Ascending aorta (tissue), 2 donors: ENCODE measurements around the gene KISS1R. TPM values are rescaled to one million over a fixed set of nuclear protein-coding genes. Genes with fewer than 3 reads are reported as not detected.

Source experiments
- DNase-seq, 2 donors: peaks; one replicate each; pipeline ENCODE4 v3.0.0-alpha.2; 2019; ENCODE audit warnings: low spot score in 2 of 2
- H3K27ac ChIP-seq, 2 donors: fragments of 200-600 bp; sonication (generic); one replicate each; pipeline ENCODE4 v1.5.1; 2016 to 2017; ENCODE audit warnings: mild to moderate bottlenecking in 1 of 2
- H3K27me3 ChIP-seq: fragments of 200-600 bp; sonication (generic); one replicate; pipeline ENCODE4 v1.5.1; 2017
- H3K36me3 ChIP-seq, 2 donors: fragments of 200-600 bp; sonication (generic); one replicate each; pipeline ENCODE4 v1.5.1; 2016
- H3K4me1 ChIP-seq, 2 donors: fragments of 200-600 bp; sonication (generic); one replicate each; pipeline ENCODE4 v1.5.1; 2016 to 2017; ENCODE audit warnings: mild to moderate bottlenecking in 1 of 2
- H3K4me3 ChIP-seq, 2 donors: fragments of 200-600 bp; sonication (generic); one replicate each; pipeline ENCODE4 v1.5.1; 2016 to 2017; ENCODE audit warnings: mild to moderate bottlenecking in 1 of 2
- H3K9me3 ChIP-seq, 2 donors: fragments of 200-600 bp; sonication (generic); one replicate each; pipeline ENCODE4 v1.5.1; 2016
- CTCF ChIP-seq, 3 experiments: fragments of 200-600 bp in 2 of 3; fragments of 450-650 bp in 1 of 3; sonication (generic) in 2 of 3; IDR thresholded peaks; one replicate each; pipeline ENCODE4 v1.5.1; 2016 to 2019; ENCODE audit warnings: antibody characterized with exemption in 3 of 3, mild to moderate bottlenecking in 1 of 3, moderate library complexity in 1 of 3
- intact Hi-C: fragments of 100-400 bp; cut with DNase I; formaldehyde crosslinking; loops from one replicate; pipeline ENCODE4 v1.15.1; 2023
- total RNA-seq: library from RNA; depleted of rRNA; stranded (reverse); fragments of >200 nt; gene quantifications from one replicate; pipeline ENCODE4 v1.1.0, GENCODE V29; 2016

The KISS1R gene
- total RNA-seq, 1 donor from 2014 or later = not detected

- no peak overlapping the region for H3K27ac ChIP-seq
- no peak for TF ChIP-seq CTCF (IDR thresholded peaks at IDR 0.05)
- intact Hi-C loops = no loop called here
Observed at GRCh38 chr19:896999-897398, 20.1 kb upstream of the KISS1R start.

GRCh38 chr19:897442-898039 is 19.6 kb upstream of the KISS1R start:
- Histone ChIP-seq H3K27ac (no peak overlapping the region), H3K4me1 (no peaks in the 10 kb centered on the region)
- intact Hi-C loops = no loop called here

More at GRCh38 chr19:896999-897398, 20.1 kb upstream of the KISS1R start:
- Histone ChIP-seq H3K9me3 (no peaks in the 10 kb centered on the region), H3K4me1 (peaks cover 3 to 4% of the 10 kb centered on the region in 2 donors), H3K27me3 (no peaks in the 10 kb centered on the region), H3K4me3 (no peak overlapping the region), H3K36me3 (peaks cover 7 to 31% of the 10 kb centered on the region in 2 donors)
- DNase-seq = no peak

GRCh38 chr19:898663-899062 is 18.5 kb upstream of the KISS1R start:
- Histone ChIP-seq H3K27ac (no peak overlapping the region), H3K36me3 (peaks cover 7 to 31% of the 10 kb centered on the region in 2 donors), H3K4me1 (no peaks in the 10 kb centered on the region), H3K27me3 (no peaks in the 10 kb centered on the region), H3K4me3 (no peak overlapping the region), H3K9me3 (no peaks in the 10 kb centered on the region)
- no peak for TF ChIP-seq CTCF (IDR thresholded peaks at IDR 0.05)
- intact Hi-C loops = no loop called here
- DNase-seq = no peak

More at GRCh38 chr19:897442-898039, 19.6 kb upstream of the KISS1R start:
- Histone ChIP-seq H3K9me3 (no peaks in the 10 kb centered on the region), H3K4me3 (no peak overlapping the region), H3K27me3 (no peaks in the 10 kb centered on the region), H3K36me3 (peaks cover 7 to 31% of the 10 kb centered on the region in 2 donors)
- no peak for DNase-seq
- TF ChIP-seq CTCF (IDR thresholded peaks at IDR 0.05) = no peak

GRCh38 chr19:899336-900042 is 17.6 kb upstream of the KISS1R start:
- no peaks in the 10 kb centered on the region for H3K27me3 ChIP-seq
- no peak overlapping the region for H3K4me3 ChIP-seq
- H3K27ac ChIP-seq = no peak overlapping the region
- DNase-seq = no peak
- H3K9me3 ChIP-seq = no peaks in the 10 kb centered on the region
- intact Hi-C loops = no loop called here
- no peaks in the 10 kb centered on the region for H3K4me1 ChIP-seq
- no peak for TF ChIP-seq CTCF (IDR thresholded peaks at IDR 0.05)
- peaks cover 7 to 31% of the 10 kb centered on the region in 2 donors for H3K36me3 ChIP-seq

GRCh38 chr19:900043-900301 is 17.2 kb upstream of the KISS1R start:
- intact Hi-C loops = no loop called here
- H3K4me1 ChIP-seq = no peaks in the 10 kb centered on the region
- no peak overlapping the region for H3K4me3 ChIP-seq
- DNase-seq = no peak
- no peaks in the 10 kb centered on the region for H3K27me3 ChIP-seq
- no peak for TF ChIP-seq CTCF (IDR thresholded peaks at IDR 0.05)
- H3K36me3 ChIP-seq = peaks cover 7 to 31% of the 10 kb centered on the region in 2 donors
- no peaks in the 10 kb centered on the region for H3K9me3 ChIP-seq
- no peak overlapping the region for H3K27ac ChIP-seq
